ENCODE results near the gene MAGEA3. TPM values are rescaled to one million over a fixed set of nuclear protein-coding genes. Genes with fewer than 3 reads are reported as not detected.
"Not testable (repeated sequence)": the region's sequence is repeated elsewhere in the genome, so short reads cannot be mapped to it uniquely, and the experiment has no call there.

MAGEA3 gene
- not detected in 2 replicates for total RNA-seq (2022)
- not detected for Bru-seq, nascent RNA
- BruChase-seq, experiment 1, labeled RNA remaining after a 2-hour chase = not detected
- not detected for BruChase-seq, experiment 2, labeled RNA remaining after a 6-hour chase
- long read RNA-seq = 0 reads

- H3K27me3 Mint-ChIP-seq (ENCODE audit: insufficient read depth, unreplicated experiment); H3K9me3 ChIP-seq; H3K4me3 ChIP-seq (ENCODE audit: low read depth, low read length); H3K27ac Mint-ChIP-seq (ENCODE audit: unreplicated experiment); H3K27me3 ChIP-seq (replicated peaks; ENCODE audit: control insufficient read depth, insufficient read depth, low read length); H3K36me3 ChIP-seq (ENCODE audit: control insufficient read depth, insufficient read depth, low read length); BruUV-seq (replicated peaks); CTCF ChIA-PET; H3K4me1 Mint-ChIP-seq (ENCODE audit: low read depth, unreplicated experiment); H3K4me3 Mint-ChIP-seq (ENCODE audit: unreplicated experiment); POLR2A ChIA-PET; H3K9me3 Mint-ChIP-seq (ENCODE audit: unreplicated experiment); DNase-seq; intact Hi-C loops (cut with micrococcal nuclease; ENCODE audit: unreplicated experiment); H3K36me3 Mint-ChIP-seq (ENCODE audit: insufficient read depth, unreplicated experiment); H3K4me1 ChIP-seq: not testable (repeated sequence)
These were observed at the start of gene MAGEA3 for GRCh38 chrX:152697952-152698931. Gene MAGEA3, plus strand, starts transcription at chrX:152698794. Its CDS starts 2,039 bp downstream, at chrX:152700833.

GRCh38 chrX:152652060-152652459 lies 46.5 kb upstream of the MAGEA3 start:
- Mint-ChIP-seq H3K27ac (ENCODE audit: unreplicated experiment) (no peak overlapping the region), H3K27me3 (ENCODE audit: insufficient read depth, unreplicated experiment) (peaks cover 27% of the 10 kb centered on the region), H3K36me3 (ENCODE audit: insufficient read depth, unreplicated experiment) (no peaks in the 10 kb centered on the region), H3K4me3 (ENCODE audit: unreplicated experiment) (no peak overlapping the region), H3K4me1 (ENCODE audit: low read depth, unreplicated experiment) (no peaks in the 10 kb centered on the region), H3K9me3 (ENCODE audit: unreplicated experiment) (no peaks in the 10 kb centered on the region)
- POLR2A ChIA-PET = no interaction called here
- Histone ChIP-seq H3K36me3 (ENCODE audit: control insufficient read depth, insufficient read depth, low read length) (no peaks in the 10 kb centered on the region), H3K9me3 (no peaks in the 10 kb centered on the region), H3K4me3 (ENCODE audit: low read depth, low read length) (no peak overlapping the region), H3K27me3 (replicated peaks; ENCODE audit: control insufficient read depth, insufficient read depth, low read length) (no peaks in the 10 kb centered on the region), H3K4me1 (no peaks in the 10 kb centered on the region)
- no TSS peak for BruUV-seq (replicated peaks)
- no peak for TF ChIP-seq CTCF (IDR thresholded peaks at IDR 0.05; ENCODE audit: insufficient read depth in 1 of 2, low read depth in 1 of 2, low read length in 1 of 2, severe bottlenecking in 1 of 2, unreplicated experiment in 1 of 2)
- CTCF ChIA-PET = no interaction called here
- intact Hi-C loops (cut with micrococcal nuclease; ENCODE audit: unreplicated experiment) = no loop called here
- DNase-seq = no peak

GRCh38 chrX:152652467-152652866 lies 46.1 kb upstream of the MAGEA3 start:
- intact Hi-C loops (cut with micrococcal nuclease; ENCODE audit: unreplicated experiment) = no loop called here
- POLR2A ChIA-PET = no interaction called here
- Mint-ChIP-seq H3K9me3 (ENCODE audit: unreplicated experiment) (no peaks in the 10 kb centered on the region), H3K4me1 (ENCODE audit: low read depth, unreplicated experiment) (no peaks in the 10 kb centered on the region), H3K27me3 (ENCODE audit: insufficient read depth, unreplicated experiment) (peaks cover 23% of the 10 kb centered on the region), H3K27ac (ENCODE audit: unreplicated experiment) (no peak overlapping the region), H3K4me3 (ENCODE audit: unreplicated experiment) (no peak overlapping the region), H3K36me3 (ENCODE audit: insufficient read depth, unreplicated experiment) (no peaks in the 10 kb centered on the region)
- BruUV-seq (replicated peaks) = no TSS peak
- no peak for DNase-seq
- no peaks in the 10 kb centered on the region for H3K27me3 ChIP-seq (replicated peaks; ENCODE audit: control insufficient read depth, insufficient read depth, low read length)
- no peak for TF ChIP-seq CTCF (IDR thresholded peaks at IDR 0.05; ENCODE audit: insufficient read depth in 1 of 2, low read depth in 1 of 2, low read length in 1 of 2, severe bottlenecking in 1 of 2, unreplicated experiment in 1 of 2)
- no peak overlapping the region for H3K4me3 ChIP-seq (ENCODE audit: low read depth, low read length)
- CTCF ChIA-PET = no interaction called here
- H3K36me3 ChIP-seq (ENCODE audit: control insufficient read depth, insufficient read depth, low read length) = no peaks in the 10 kb centered on the region
- no peaks in the 10 kb centered on the region for H3K4me1 ChIP-seq
- no peaks in the 10 kb centered on the region for H3K9me3 ChIP-seq

Measured in Caco-2 (cell line).